ENCODE results near the gene TESPA1. TPM values are rescaled to one million over a fixed set of nuclear protein-coding genes. Genes with fewer than 3 reads are reported as not detected.

TESPA1 gene
- total RNA-seq, 1 donor from 2014 or later: 0.20 TPM

DNA sequence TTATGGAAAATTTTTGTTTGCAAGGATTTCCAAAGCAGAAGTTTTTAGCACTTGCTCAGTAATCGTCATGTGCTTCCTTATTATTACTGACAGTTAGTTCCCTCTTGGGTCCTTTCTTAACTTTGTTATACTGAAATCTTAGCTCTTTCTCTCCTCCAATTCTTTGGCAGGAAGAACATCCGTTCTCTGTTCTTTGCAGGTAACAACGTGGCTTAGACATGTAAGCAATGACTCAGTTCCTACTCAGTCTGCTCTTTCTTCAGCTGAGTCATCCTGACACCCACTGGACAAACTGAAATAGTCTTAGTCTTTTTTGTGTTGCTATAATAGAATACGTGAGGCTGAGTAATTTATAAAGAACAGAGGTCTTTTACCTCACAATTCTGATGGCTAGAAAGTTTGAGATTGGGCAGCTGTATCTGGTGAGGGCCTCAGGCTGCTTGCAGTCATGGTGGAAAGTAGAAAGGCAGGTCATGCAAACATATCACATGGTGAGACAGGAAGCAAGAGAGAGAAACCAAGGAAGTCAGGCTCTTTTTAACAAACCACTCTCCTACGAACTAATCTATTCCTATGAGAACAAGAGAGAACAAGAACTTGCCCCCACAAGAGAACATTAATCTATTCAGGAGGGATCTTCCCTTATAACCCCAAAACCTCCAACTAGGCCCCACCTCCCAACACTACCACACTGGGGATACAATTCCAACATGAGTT, 49.2 kb downstream of the TESPA1 start:
- Mint-ChIP-seq H3K27me3 (ENCODE audit: low read depth) (no peaks in the 10 kb centered on the region), H3K36me3 (no peaks in the 10 kb centered on the region), H3K27ac (no peak overlapping the region), H3K4me3 (no peak overlapping the region), H3K4me1 (no peaks in the 10 kb centered on the region), H3K9me3 (peaks cover 19% of the 10 kb centered on the region)
- DNase-seq (ENCODE audit: low spot score in 2 of 2, unreplicated experiment in 2 of 2): no peak
- TF ChIP-seq, protein P1, sequence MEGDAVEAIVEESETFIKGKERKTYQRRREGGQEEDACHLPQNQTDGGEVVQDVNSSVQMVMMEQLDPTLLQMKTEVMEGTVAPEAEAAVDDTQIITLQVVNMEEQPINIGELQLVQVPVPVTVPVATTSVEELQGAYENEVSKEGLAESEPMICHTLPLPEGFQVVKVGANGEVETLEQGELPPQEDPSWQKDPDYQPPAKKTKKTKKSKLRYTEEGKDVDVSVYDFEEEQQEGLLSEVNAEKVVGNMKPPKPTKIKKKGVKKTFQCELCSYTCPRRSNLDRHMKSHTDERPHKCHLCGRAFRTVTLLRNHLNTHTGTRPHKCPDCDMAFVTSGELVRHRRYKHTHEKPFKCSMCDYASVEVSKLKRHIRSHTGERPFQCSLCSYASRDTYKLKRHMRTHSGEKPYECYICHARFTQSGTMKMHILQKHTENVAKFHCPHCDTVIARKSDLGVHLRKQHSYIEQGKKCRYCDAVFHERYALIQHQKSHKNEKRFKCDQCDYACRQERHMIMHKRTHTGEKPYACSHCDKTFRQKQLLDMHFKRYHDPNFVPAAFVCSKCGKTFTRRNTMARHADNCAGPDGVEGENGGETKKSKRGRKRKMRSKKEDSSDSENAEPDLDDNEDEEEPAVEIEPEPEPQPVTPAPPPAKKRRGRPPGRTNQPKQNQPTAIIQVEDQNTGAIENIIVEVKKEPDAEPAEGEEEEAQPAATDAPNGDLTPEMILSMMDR (IDR thresholded peaks at IDR 0.05; ENCODE audit: unreplicated experiment): no peak

DNA sequence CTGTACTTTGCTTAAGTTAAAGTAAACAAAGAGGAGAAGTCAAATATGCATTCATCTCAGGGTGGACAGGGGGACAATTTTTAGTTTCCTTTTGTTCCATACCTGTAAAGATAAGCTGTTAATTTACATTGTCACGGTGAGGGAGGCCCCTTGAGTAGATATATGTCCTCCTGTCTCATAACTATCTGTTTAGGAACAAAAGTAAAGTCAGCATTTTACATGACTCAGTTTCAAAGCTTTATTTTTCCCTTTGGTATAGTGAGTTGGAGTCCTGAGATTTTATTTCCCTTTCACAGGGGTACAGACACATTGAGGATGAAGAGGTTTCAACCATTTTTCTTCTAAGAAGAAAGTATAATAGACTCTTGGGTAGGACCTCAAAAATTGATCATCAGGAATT, 50.1 kb downstream of the TESPA1 start:
- Mint-ChIP-seq H3K4me3 (no peak overlapping the region), H3K4me1 (no peaks in the 10 kb centered on the region), H3K27ac (no peak overlapping the region), H3K36me3 (no peaks in the 10 kb centered on the region), H3K27me3 (ENCODE audit: low read depth) (no peaks in the 10 kb centered on the region), H3K9me3 (peaks cover 28% of the 10 kb centered on the region)
- no peak for DNase-seq (ENCODE audit: low spot score in 2 of 2, unreplicated experiment in 2 of 2)
- TF ChIP-seq, protein P1 (IDR thresholded peaks at IDR 0.05; ENCODE audit: unreplicated experiment): no peak

DNA sequence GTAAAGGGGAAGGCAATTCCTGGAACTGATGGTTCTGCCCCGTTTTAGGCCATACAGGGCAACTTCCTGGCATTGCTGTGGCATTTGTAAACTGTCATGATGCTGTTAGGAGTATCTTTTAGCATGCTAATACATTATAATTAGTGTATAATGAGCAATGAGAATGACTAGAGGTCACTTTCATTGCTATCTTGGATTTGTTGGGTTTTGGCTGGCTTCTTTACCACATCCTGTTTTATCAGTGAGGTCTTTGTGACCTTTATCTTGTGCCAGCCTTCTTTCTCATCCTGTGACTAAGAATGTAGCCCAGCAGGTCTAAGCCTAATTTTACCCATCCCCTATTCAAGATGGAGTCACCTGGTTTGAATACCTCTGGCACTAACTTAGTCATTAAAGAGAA, 51.2 kb downstream of the TESPA1 start:
- DNase-seq (ENCODE audit: low spot score in 2 of 2, unreplicated experiment in 2 of 2): no peak
- Mint-ChIP-seq H3K4me3 (no peak overlapping the region), H3K27ac (no peak overlapping the region), H3K9me3 (peaks cover 37% of the 10 kb centered on the region), H3K4me1 (no peaks in the 10 kb centered on the region), H3K36me3 (no peaks in the 10 kb centered on the region), H3K27me3 (ENCODE audit: low read depth) (no peaks in the 10 kb centered on the region)
- TF ChIP-seq, protein P1 (IDR thresholded peaks at IDR 0.05; ENCODE audit: unreplicated experiment): no peak

- Mint-ChIP-seq H3K4me1 (no peaks in the 10 kb centered on the region), H3K27ac (no peak overlapping the region), H3K4me3 (no peak overlapping the region), H3K9me3 (peaks cover 38% of the 10 kb centered on the region), H3K36me3 (no peaks in the 10 kb centered on the region), H3K27me3 (ENCODE audit: low read depth) (no peaks in the 10 kb centered on the region)
- TF ChIP-seq, protein P1 (IDR thresholded peaks at IDR 0.05; ENCODE audit: unreplicated experiment): no peak
- DNase-seq (ENCODE audit: low spot score in 2 of 2, unreplicated experiment in 2 of 2): no peak
Measured at GRCh38 chr12:54932691-54933090, 51.9 kb downstream of the TESPA1 start.

GRCh38 chr12:54932038-54932437, 52.5 kb downstream of the TESPA1 start:
- peaks cover 44% of the 10 kb centered on the region for H3K9me3 Mint-ChIP-seq

More at GRCh38 chr12:54932038-54932437, 52.5 kb downstream of the TESPA1 start:
- no peaks in the 10 kb centered on the region for H3K36me3 Mint-ChIP-seq
- H3K4me1 Mint-ChIP-seq: no peaks in the 10 kb centered on the region
- TF ChIP-seq, protein P1 (IDR thresholded peaks at IDR 0.05; ENCODE audit: unreplicated experiment): no peak
- H3K4me3 Mint-ChIP-seq: no peak overlapping the region
- no peak overlapping the region for H3K27ac Mint-ChIP-seq
- no peak for DNase-seq (ENCODE audit: low spot score in 2 of 2, unreplicated experiment in 2 of 2)
- H3K27me3 Mint-ChIP-seq (ENCODE audit: low read depth): no peaks in the 10 kb centered on the region

Measured in mesothelial cell of epicardium (in vitro differentiated cells).